GM21526 (cell line): ENCODE results near the gene LHX5.
"Not testable (repeated sequence)": the region's sequence is repeated elsewhere in the genome, so short reads cannot be mapped to it uniquely, and the experiment has no call there.

Experiments
- ATAC-seq: cut with Tn5 transposase; IDR thresholded peaks from one replicate; pipeline ENCODE4 v1.9.1; 2021; ENCODE audit warnings: moderate library complexity; ENCODE audit not compliant: unreplicated experiment, low FRiP score

The LHX5 gene

DNA sequence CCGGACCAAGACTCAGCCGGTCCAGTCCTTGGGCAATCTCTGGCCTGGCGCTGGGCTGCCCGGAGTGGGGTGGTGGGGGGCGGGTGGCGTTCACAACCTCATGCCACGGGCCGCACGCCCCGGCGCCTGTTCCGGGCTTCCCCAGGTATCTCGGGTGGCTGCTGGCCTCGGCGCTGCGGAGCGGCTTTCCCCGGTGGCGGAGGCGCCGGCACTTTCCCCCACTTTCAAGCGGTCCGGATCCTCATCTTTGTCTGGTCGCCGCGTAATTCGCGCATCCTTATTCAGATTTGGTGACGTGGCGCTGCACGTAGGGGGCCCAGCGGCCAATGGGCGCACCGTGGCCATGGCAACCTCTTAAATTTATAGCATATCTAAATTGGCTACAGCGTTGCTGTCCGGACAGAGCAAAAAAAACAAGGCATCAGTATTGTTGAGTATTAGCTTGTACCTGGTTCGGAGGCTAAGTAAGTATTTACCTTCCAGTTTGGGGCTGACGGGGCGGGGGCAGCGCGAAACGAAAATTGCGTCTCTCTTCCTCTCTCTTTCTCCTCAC, at the start of gene LHX5:
Gene LHX5, minus strand, starts transcription at position 253 of the 553 bp plus-strand sequence. CDS start 373 bp downstream, outside the sequence.
- no peak for ATAC-seq

DNA sequence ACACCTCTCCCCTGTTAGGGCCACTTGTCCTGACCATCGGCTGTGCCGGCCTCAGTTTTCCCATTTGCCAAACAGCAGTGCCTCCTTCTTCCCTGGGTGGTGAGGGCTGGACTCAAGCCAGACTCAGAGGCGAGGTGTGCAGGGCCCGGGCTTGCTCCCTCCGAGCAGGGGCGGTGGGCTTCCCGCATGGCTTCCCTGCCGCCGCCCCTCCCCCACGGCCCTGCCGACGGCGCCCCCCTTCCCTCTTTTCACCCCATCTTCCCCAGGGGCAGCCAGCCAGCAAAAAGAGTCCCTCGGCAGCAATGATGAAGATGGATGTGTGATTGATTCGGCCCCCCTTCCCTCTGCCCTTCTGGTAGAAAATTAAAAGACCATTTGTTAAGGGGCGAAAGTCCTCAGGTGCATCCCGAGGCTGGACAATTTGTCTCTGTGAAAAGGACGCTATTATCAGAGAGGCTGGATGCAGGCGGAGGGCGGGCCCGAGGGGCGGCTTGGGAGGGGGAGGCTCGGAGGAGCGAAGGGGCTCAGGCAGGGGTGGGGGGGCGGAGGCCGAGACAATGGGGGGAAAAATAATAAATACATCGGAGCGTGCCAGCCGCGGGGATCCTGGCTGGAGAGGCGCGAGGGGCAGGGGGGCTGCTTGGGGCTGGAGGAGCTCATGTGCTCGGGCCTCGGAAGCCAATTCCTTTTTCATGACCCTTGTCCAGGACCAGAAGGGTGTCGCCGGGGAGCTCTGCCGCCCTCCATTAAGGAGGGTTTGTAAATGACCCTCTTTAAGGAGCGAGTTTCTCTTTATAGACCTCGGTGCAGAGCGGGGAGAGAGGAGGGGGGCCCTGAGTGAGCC, 48.0 kb upstream of the LHX5 start:
- ATAC-seq = no peak

DNA sequence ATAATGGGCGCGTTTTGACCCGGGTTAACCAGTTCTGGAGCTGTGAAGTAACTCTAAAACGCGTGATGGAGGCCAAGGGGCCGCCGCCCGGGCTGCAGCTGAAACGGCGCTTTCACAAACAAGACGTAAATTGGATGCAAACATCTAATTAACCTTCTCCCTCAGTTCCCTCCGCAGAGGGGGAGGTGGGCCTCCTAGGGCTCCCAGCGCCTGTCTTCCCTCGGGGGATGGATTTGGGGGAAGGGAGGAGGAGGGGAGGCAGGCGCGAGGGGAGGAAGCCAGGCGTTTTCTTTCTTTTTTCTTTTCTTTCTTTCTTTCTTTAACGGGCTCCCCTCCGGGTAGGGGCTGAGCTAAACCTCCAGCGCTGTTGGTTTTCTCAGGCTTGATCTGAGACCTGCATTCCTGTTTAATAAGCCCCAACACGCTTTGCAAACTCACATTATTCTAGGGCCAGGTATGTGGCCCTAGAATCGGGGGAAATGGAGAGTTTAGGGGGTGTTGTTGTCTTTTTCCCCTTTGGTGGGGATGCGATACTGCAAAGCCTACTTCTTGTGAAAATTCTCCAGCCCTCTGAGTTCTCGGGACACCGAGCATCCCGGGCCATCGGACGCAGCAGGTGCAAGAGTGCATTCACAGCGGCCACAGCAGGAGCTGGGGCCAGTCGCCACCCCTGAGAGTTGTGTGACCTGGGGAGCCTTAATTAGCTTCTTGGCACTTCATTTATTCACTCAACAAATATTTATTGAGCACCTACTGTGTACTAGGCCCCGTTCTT, 43.6 kb upstream of the LHX5 start:
- ATAC-seq = no peak

- no peak for ATAC-seq
Observed at GRCh38 chr12:113514602-113515001, 42.9 kb upstream of the LHX5 start.

- ATAC-seq = no peak
Observed at GRCh38 chr12:113512568-113512967, 40.9 kb upstream of the LHX5 start.

GRCh38 chr12:113506867-113507266, 35.2 kb upstream of the LHX5 start:
- no peak for ATAC-seq

DNA sequence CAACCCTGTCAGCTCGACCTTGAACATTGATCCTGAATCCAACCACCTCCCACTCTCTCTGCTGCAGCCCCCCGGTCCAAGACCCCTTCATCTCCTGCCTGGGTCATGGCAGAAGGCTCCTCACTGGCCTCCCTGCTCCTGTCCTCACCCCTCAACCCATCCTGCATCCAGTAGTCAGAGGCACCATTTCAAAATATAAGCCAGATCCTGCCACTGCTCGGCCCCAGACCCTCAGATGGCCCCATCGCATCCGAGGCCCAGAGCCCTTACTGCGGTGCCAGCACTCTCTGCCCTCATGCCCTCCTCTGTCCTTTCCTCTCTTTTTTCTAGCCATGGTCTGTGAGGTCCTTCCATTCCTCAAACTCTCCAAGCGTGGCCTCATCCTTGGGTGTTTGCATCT, 34.3 kb upstream of the LHX5 start:
- no peak for ATAC-seq

DNA sequence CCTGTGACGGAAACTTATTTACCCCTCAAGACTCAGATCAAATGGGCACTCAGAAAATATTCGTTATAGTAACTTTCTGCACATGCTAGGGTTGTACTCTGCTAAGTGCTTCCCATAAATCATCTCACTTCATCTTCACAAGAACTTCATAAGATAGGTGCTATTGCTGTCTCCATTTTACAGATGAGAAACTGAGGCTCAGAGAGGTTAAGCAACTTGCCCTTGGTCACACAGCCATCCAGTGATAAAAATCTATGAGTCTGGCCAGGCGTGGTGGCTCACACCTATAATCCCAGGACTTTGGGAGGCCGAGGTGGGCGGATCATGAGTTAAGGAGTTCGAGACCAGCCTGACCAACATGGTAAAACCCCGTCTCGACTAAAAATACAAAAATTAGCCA, 33.2 kb upstream of the LHX5 start:
- no peak for ATAC-seq

DNA sequence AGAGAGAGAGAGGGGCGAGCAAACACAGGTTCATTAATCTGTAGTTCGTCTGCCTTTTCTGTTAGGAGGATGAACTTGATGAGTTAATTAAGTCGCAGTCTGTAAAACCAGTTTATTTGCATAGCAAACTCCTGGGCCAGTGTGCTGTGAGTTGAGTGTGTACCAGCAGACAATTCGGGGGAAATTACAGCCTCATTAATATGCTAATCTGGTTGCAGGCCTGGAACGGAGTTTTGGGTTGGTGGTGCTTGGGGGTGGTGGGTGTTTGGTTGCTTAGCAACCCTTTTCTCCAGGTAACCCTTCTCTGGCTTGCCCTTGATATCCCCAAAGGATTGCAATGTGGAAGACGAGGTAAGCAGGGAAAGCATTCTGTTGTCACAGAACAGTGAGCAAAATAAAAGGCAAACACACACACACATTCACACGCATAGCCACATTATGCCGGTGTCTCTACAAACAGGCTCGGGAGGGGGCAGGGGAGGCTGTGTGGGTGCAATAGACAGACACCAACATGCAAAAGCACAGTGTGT, 29.2 kb upstream of the LHX5 start:
- no peak for ATAC-seq

GRCh38 chr12:113500306-113500675, 28.6 kb upstream of the LHX5 start:
- no peak for ATAC-seq

- no peak for ATAC-seq
Observed at GRCh38 chr12:113498490-113498889, 26.8 kb upstream of the LHX5 start.

DNA sequence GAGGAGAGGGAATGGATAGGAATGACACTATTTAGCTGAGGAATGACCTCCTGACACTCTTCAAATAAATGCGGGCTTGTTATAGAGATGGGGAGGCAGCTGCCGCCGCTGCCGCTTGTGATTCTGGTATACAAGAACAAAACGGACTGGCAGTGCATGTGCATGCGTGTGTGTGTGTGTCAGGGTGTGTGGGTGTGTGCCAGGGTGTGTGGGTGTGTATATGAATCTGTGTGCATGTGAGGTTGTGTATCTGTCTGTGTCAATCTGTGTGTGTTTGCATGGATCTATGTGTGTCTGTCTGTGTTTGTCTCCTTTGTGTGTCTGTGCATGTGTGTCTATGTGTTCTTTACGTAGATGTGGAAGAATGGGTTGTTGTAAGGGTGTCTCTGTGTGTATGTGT, 26.0 kb upstream of the LHX5 start:
- no peak for ATAC-seq

DNA sequence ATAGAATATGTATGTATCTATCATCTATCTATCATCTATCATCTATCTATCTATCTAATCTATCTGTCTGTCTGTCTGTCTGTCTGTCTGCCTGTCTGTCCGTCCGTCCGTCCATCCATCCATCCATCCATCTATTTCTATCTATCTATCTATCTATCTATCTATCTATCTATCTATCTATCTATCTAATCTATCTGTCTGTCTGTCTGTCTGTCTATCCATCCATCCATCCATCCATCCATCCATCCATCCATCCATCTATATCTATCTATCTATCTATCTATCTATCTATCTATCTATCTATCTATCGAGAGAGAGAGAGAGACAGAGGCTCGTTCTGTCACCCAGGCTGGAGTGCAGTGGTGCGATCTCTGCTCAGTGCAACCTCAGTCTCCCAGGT, 24.3 kb upstream of the LHX5 start:
- ATAC-seq = not testable (repeated sequence)

GRCh38 chr12:113488322-113488721, 16.7 kb upstream of the LHX5 start:
- no peak for ATAC-seq

DNA sequence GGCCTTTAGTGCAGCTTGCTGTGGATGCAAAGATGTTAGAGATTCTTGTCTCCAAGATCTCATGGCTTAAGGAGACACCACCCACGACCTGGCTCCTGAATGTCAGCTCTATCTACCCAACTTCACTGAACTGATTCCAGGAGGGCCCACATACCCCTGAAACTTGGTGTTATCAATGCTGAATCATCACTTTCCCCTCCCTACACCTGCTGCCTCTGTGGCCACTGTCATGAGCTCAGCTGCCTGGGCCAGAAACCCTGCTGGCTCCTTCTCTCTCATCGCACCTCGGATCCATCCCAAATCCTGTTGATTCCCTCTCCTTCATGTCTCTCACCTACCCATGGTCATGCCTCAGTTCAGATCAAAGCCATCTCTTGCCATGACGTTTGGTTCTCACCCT, 15.1 kb upstream of the LHX5 start:
- no peak for ATAC-seq

GRCh38 chr12:113485330-113485729, 13.7 kb upstream of the LHX5 start:
- no peak for ATAC-seq

DNA sequence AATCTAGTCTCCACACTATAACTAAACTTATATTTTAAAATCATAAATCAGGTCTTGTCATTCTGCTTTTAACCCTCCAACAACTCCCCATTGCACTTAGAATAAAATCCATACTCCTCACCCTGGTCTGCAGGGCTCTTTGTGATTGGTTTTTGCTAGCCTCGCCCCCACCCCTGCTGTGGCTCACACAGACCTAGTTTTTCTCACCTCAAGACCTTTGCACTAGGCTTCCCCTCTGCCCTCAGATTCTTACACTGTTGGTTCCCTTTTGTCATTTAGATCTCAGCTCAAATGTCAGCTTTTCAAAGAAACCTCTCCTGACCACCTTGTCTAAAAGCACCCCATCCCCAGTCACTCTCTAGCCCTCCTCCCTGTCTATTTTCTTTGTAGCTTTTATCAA, 10.7 kb upstream of the LHX5 start:
- no peak for ATAC-seq

DNA sequence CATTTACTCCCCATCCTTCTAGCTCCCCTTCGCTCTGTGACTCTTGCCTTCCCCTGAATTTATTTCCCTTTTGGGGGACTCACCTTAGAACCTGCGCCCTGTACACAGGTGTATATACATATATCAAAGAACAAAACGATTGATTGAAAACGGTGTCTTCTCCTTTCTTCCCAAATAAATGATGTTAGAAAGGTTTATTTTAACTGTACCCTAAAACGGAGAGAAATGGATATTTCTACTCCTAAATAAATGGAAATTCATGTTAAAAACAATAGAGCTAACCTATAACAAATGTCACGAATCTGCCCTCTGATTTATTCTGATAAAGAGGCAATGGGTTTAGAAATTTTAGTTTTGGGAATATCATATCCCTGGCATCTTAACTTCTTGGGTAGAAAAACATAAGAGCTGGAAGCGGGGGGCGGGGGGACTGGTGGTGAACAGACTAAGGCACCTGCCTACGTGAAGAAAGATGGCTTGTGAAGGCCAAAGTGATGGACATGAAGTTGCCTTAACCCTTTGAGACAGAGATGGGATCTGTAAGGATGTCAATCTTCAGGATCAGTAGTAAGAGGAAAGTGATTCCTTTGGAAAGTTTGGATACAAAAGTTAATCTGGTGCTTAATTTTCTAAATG, 8.8 kb upstream of the LHX5 start:
- ATAC-seq = no peak

- no peak for ATAC-seq
Observed at GRCh38 chr12:113479590-113480335, 8.1 kb upstream of the LHX5 start.

DNA sequence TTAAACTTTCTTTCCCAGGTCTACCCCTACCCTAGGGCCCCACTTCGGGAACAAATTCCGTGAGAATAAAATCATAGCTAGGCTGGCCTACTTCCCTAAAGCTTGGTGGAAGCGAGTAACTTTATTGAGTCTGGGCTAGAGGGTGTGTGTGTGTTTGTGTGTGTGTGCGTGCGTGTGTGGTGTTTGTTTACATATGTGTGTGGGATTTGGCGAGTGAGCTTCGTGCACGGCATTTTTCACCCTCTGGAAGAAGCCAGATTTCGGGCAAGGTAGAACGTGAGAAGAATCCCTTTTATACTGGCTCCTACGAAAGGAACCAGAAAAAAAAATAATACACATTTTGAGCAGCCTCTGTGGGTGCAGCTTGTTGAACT, 7.5 kb upstream of the LHX5 start:
- no peak for ATAC-seq
